Astrocyte (in vitro differentiated cells and primary cell): ENCODE data around the gene IQGAP1.

Experiments
- CTCF ChIP-seq: IDR thresholded peaks from 2 replicates; pipeline ENCODE4 v1.5.1; 2011; ENCODE audit warnings: low read depth, mild to moderate bottlenecking, inconsistent platforms, low read length, moderate library complexity; ENCODE audit not compliant: insufficient read depth
- EZH2 ChIP-seq: IDR thresholded peaks from 2 replicates; pipeline ENCODE4 v1.6.1; 2012; ENCODE audit warnings: mild to moderate bottlenecking, low read length, inconsistent platforms; ENCODE audit not compliant: insufficient read depth

GRCh38 chr15:90348456-90348855, 39.6 kb upstream of the IQGAP1 start:
- no peak for TF ChIP-seq CTCF
- TF ChIP-seq EZH2, result no peak
